AG04450 (cell line): ENCODE data around the gene KNDC1. TPM values are rescaled to one million over a fixed set of nuclear protein-coding genes. Genes with fewer than 3 reads are reported as not detected.

Source experiments
- CTCF ChIA-PET: fragments of 300-600, 350-600 bp; formaldehyde crosslinking; extraction: SDS; loops from one replicate; lab custom pipeline; 2022; ENCODE audit warnings: antibody characterized with exemption, inconsistent platforms; lab: Charles Lee
- POLR2A ChIA-PET: fragments of 350-600 bp; formaldehyde crosslinking; extraction: SDS; loops from one replicate; lab custom pipeline; 2021; ENCODE audit warnings: antibody characterized with exemption, inconsistent platforms; lab: Yijun Ruan, JAX
- DNase-seq: peaks from one replicate; pipeline ENCODE4 v3.0.0-alpha.2; 2011; ENCODE audit warnings: low read depth, low spot score
- H3K27ac ChIP-seq: one replicate; pipeline ENCODE4 v1.5.1; 2012; ENCODE audit warnings: low read depth, low read length, control low read depth
- H3K27me3 ChIP-seq: one replicate; pipeline ENCODE4 v1.6.0; 2012; ENCODE audit warnings: low read length; ENCODE audit not compliant: control insufficient read depth, insufficient read depth
- H3K4me3 ChIP-seq: 2 replicates; pipeline ENCODE4 v1.5.1; 2011; ENCODE audit warnings: mild to moderate bottlenecking, low read depth, low read length, control low read depth
- H3K9me3 ChIP-seq: 2 replicates; pipeline ENCODE4 v1.5.1; 2012; ENCODE audit warnings: low read length; ENCODE audit not compliant: control insufficient read depth, insufficient read depth
- polyA plus RNA-seq: library from polyadenylated mRNA; depleted of rRNA; stranded (reverse); fragments of >200 nt; gene quantifications from 2 replicates; pipeline ENCODE4 v1.2.3, GENCODE V29; 2011
- TF ChIP-seq, protein P1 (sequence below): IDR thresholded peaks from 2 replicates; pipeline ENCODE4 v1.5.1; 2011; ENCODE audit warnings: low read depth, low read length, control low read depth, inconsistent platforms

KNDC1 gene
- polyA plus RNA-seq, 1 experiment = 0.46 TPM

DNA sequence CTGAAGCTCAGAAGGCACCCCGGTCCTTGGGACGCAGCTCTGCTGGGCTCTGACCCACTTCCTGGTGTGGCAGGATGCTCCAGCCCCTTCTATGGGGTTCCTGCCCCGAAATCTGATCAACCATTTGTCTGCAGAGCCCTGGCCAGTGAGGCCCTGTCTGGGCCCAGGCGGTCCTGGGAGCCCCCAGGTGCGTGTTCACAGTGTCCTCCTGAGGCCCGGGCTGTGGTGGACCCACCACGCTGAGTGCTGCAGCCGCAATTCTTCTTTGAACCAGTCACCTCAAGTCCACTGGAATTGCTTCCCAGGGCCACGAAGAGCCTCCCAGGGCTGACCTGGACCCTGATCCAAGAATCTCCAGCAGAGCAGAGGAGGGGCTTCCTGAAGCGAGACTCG lies 19.1 kb downstream of the KNDC1 start:
- ChIA-PET CTCF (no interaction called here), POLR2A (no interaction called here)
- no peak for DNase-seq
- Histone ChIP-seq H3K9me3 (peaks cover 79% of the 10 kb centered on the region), H3K4me3 (no peak overlapping the region), H3K27me3 (no peaks in the 10 kb centered on the region), H3K27ac (no peak overlapping the region)
- TF ChIP-seq, protein P1, sequence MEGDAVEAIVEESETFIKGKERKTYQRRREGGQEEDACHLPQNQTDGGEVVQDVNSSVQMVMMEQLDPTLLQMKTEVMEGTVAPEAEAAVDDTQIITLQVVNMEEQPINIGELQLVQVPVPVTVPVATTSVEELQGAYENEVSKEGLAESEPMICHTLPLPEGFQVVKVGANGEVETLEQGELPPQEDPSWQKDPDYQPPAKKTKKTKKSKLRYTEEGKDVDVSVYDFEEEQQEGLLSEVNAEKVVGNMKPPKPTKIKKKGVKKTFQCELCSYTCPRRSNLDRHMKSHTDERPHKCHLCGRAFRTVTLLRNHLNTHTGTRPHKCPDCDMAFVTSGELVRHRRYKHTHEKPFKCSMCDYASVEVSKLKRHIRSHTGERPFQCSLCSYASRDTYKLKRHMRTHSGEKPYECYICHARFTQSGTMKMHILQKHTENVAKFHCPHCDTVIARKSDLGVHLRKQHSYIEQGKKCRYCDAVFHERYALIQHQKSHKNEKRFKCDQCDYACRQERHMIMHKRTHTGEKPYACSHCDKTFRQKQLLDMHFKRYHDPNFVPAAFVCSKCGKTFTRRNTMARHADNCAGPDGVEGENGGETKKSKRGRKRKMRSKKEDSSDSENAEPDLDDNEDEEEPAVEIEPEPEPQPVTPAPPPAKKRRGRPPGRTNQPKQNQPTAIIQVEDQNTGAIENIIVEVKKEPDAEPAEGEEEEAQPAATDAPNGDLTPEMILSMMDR = no peak

DNA sequence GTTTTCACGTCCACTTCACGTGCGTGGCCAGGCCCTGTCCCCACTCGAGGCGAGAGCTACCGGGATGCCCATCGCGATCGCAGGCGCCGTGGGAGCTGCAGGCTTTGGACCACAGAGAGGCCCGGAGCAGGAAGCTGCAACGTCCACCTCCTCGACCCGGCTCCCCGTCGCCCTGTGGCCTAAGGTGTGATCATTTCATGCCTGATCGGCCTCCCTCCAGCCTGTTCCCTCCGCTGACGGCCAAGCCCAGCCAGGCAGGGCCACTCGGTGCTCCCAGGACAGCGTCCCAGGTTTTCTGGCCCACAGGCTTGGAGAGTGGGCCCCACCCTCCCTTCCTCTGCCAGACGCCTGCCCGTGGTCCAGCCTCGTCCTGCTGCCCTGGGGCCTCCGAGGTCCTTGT lies 19.6 kb downstream of the KNDC1 start:
- H3K9me3 ChIP-seq = peaks cover 84% of the 10 kb centered on the region
- CTCF ChIA-PET = no interaction called here
- no peak overlapping the region for H3K27ac ChIP-seq
- no peak for DNase-seq
- TF ChIP-seq, protein P1 = no peak
- POLR2A ChIA-PET = no interaction called here
- H3K4me3 ChIP-seq = no peak overlapping the region
- no peaks in the 10 kb centered on the region for H3K27me3 ChIP-seq

DNA sequence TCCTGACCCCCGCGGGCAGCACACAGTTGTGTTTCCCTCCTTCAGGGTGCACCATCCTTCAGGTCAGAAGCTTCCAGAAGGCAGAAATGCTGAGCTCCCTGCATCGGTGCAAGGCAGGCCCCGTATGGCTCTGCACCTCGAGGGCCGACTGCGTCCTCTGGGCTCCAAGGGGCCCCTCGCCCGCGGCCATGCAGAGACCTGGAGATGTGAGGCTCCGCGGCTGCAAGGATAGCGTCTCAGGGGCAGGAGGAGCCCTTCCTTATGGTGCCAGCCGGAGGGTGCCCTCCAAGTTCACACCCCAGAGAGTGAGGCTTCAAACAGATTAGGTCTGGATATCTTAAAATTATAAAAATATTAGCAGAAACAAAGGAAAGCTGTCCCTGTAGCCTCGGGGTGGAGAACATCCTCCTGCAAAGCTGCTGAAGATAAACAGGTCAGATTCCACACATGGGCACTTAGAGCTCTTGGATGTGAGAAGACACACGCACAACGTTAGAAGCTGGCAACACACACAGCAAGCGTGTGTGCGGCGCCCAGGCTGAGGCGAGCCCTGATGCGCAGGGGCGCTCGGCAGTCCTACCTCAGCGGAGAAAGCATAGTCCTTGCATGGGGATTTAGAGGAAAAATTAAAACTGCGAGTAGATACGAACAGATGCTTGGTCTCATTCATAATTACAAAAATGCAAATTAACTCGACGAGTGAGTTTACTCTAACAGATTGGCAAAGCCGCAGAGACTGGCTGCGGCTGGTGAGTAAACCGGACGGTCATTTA lies 20.4 kb downstream of the KNDC1 start:
- peaks cover 89% of the 10 kb centered on the region for H3K9me3 ChIP-seq
- ChIA-PET POLR2A (no interaction called here), CTCF (no interaction called here)

DNA sequence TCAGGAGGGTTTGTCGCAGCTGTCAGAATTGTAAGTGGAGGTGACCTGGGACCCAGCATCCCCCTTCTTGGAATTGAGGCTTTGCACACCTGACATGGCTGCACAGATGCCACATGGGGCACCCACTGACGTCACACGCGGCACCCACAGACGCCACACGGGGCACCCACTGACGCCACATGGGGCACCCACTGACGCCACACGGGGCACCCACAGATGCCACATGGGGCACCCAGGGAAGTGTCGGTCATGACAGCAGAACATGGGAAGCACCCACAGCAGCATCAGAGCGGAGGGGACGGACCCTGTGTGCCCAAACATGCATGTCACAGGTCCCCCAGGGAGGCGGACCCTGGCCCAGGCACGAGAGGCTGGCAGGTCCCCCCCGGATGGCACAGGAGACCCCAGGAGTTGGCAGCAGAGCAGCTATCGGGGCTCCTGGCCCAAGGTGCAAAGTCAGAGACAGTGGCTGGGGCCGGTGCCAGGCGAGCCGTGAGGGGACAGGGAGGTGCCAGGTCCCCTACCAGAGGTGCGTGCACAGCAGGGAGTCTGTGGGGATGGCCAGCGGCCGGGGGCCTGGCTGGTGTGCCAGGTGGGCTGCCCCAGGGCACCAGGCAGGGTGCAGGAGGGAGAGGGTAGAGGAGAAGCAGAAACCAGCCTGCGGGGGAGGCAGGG lies 21.1 kb downstream of the KNDC1 start:
- TF ChIP-seq, protein P1 = no peak
- H3K9me3 ChIP-seq = peaks cover 94% of the 10 kb centered on the region
- CTCF ChIA-PET = no interaction called here
- DNase-seq = no peak
- POLR2A ChIA-PET = no interaction called here
- no peak overlapping the region for H3K4me3 ChIP-seq
- no peak overlapping the region for H3K27ac ChIP-seq
- H3K27me3 ChIP-seq = no peaks in the 10 kb centered on the region

More for the DNA sequence above, 20.4 kb downstream of the KNDC1 start:
- Histone ChIP-seq H3K27ac (no peak overlapping the region), H3K27me3 (no peaks in the 10 kb centered on the region), H3K4me3 (no peak overlapping the region)
- no peak for DNase-seq
- TF ChIP-seq, protein P1 = no peak

DNA sequence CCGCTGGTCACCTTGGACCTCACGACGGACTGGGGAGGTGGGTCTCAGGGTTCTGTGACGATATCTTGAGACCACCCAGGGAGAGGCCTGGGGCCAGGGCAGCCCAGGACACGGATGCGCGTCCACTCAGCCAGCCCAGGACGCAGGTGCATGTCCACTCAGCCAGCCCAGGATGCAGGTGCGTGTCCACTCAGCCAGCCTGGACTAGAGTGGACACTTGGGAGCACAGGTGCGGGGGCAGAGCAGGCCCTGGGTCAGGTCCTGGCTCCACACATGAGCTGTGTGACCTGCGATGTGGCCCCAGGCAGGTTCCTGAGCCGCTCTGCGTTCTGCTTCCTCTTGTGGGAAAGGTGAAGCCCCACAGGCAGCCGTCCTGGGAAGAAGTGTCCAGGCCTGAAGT lies 22.2 kb downstream of the KNDC1 start:
- POLR2A ChIA-PET = no interaction called here
- Histone ChIP-seq H3K27ac (no peak overlapping the region), H3K9me3 (peaks cover 94% of the 10 kb centered on the region), H3K27me3 (no peaks in the 10 kb centered on the region), H3K4me3 (no peak overlapping the region)
- DNase-seq = no peak
- TF ChIP-seq, protein P1 = no peak
- CTCF ChIA-PET = no interaction called here
